IMR-90 (cell line): Measurements from ENCODE around the gene CYGB. TPM values are rescaled to one million over a fixed set of nuclear protein-coding genes. Genes with fewer than 3 reads are reported as not detected.
A peak's percentile ranks its signal among the peaks of the same experiment; 100 is the strongest.

Source experiments
- ATAC-seq: fragments of 200-7000 bp; cut with Tn5 transposase; 2 replicates; pipeline ENCODE4 v1.9.1; 2020; ENCODE audit warnings: low read depth, mild to moderate bottlenecking, moderate library complexity
- BruUV-seq: library from RNA; stranded (reverse); fragments of 400-500 nt; replicated peaks from 2 replicates; lab custom pipeline; 2021; lab: Mats Ljungman, UMichigan
- CTCF ChIA-PET: fragments of 300-600 bp; formaldehyde crosslinking; extraction: SDS; loops from one replicate; lab custom pipeline; 2021; ENCODE audit warnings: antibody characterized with exemption; lab: Yijun Ruan, JAX
- POLR2A ChIA-PET: fragments of 300-600 bp; sonication (Branson Sonifier 250); formaldehyde crosslinking; loops from one replicate; lab custom pipeline; 2022; ENCODE audit warnings: antibody characterized with exemption; ENCODE audit not compliant: unreplicated experiment; lab: Charles Lee
- DNase-seq: peaks from one replicate; pipeline ENCODE4 v3.0.0; 2013
- H2AFZ ChIP-seq: replicated peaks from 2 replicates; pipeline ENCODE3; 2013; ENCODE audit warnings: low read length, mild to moderate bottlenecking; ENCODE audit not compliant: poor library complexity
- H2AK5ac ChIP-seq: 2 replicates; pipeline ENCODE4 v1.6.1; 2013; ENCODE audit warnings: low read depth, low read length, inconsistent platforms
- H2AK9ac ChIP-seq: replicated peaks from 2 replicates; pipeline ENCODE3; 2013; ENCODE audit warnings: mild to moderate bottlenecking, low read depth, low read length, moderate library complexity; ENCODE audit not compliant: poor library complexity
- H2BK120ac ChIP-seq: 2 replicates; pipeline ENCODE4 v1.6.1; 2013; ENCODE audit warnings: low read depth, low read length, inconsistent platforms
- H2BK15ac ChIP-seq: 3 replicates; pipeline ENCODE4 v1.6.1; 2013; ENCODE audit warnings: low read depth, low read length, inconsistent platforms
- H2BK20ac ChIP-seq: 2 replicates; pipeline ENCODE4 v1.6.1; 2013; ENCODE audit warnings: low read depth, mild to moderate bottlenecking, inconsistent platforms, low read length, moderate library complexity
- H2BK5ac ChIP-seq: 2 replicates; pipeline ENCODE4 v1.6.1; 2013; ENCODE audit warnings: mild to moderate bottlenecking, low read depth, low read length, inconsistent platforms; ENCODE audit not compliant: poor library complexity, severe bottlenecking
- H3K14ac ChIP-seq: replicated peaks from 2 replicates; pipeline ENCODE4 v1.6.1; 2013; ENCODE audit warnings: low read depth, low read length, inconsistent platforms
- H3K18ac ChIP-seq: 2 replicates; pipeline ENCODE4 v1.6.1; 2013; ENCODE audit warnings: low read depth, low read length, control low read depth
- H3K23ac ChIP-seq: 2 replicates; pipeline ENCODE4 v1.6.1; 2013; ENCODE audit warnings: low read depth, low read length, inconsistent platforms
- H3K27ac ChIP-seq: 2 replicates; pipeline ENCODE4 v1.5.1; 2013; ENCODE audit warnings: mild to moderate bottlenecking, control low read depth, low read length; ENCODE audit not compliant: insufficient read depth
- H3K27me3 ChIP-seq: 2 replicates; pipeline ENCODE4 v1.6.1; 2013; ENCODE audit warnings: low read length; ENCODE audit not compliant: control insufficient read depth, insufficient read depth
- H3K36me3 ChIP-seq: 2 replicates; pipeline ENCODE4 v1.6.1; 2013; ENCODE audit warnings: low read length, mixed read lengths; ENCODE audit not compliant: control insufficient read depth, insufficient read depth
- H3K4ac ChIP-seq: 2 replicates; pipeline ENCODE4 v1.6.1; 2013; ENCODE audit warnings: low read depth, low read length, inconsistent platforms
- H3K4me1 ChIP-seq: 2 replicates; pipeline ENCODE4 v1.6.1; 2013; ENCODE audit warnings: low read length, mixed read lengths; ENCODE audit not compliant: control insufficient read depth, insufficient read depth
- H3K4me2 ChIP-seq: 2 replicates; pipeline ENCODE4 v1.6.1; 2013; ENCODE audit warnings: low read depth, mild to moderate bottlenecking, control low read depth, low read length, moderate library complexity
- H3K4me3 ChIP-seq: 2 replicates; pipeline ENCODE4 v1.5.1; 2013; ENCODE audit warnings: low read depth, mild to moderate bottlenecking, control low read depth, low read length, moderate library complexity; ENCODE audit not compliant: insufficient read depth
- H3K56ac ChIP-seq: 2 replicates; pipeline ENCODE4 v1.6.1; 2013; ENCODE audit warnings: low read length, inconsistent platforms; ENCODE audit not compliant: insufficient read depth; ENCODE audit errors: extremely low read depth
- H3K79me1 ChIP-seq, 2 experiments: 2 replicates each; pipeline ENCODE4 v1.6.1; 2013; ENCODE audit warnings: low read length in 2 of 2, inconsistent platforms in 1 of 2, low read depth in 1 of 2
- H3K9ac ChIP-seq: 2 replicates; pipeline ENCODE4 v1.6.1; 2013; ENCODE audit warnings: low read depth, low read length, control low read depth
- H3K9me1 ChIP-seq: 2 replicates; pipeline ENCODE4 v1.6.1; 2013; ENCODE audit warnings: low read length, inconsistent platforms; ENCODE audit not compliant: insufficient read depth
- H3K9me3 ChIP-seq: 2 replicates; pipeline ENCODE4 v1.6.1; 2013; ENCODE audit warnings: low read length; ENCODE audit not compliant: control insufficient read depth, insufficient read depth
- H4K20me1 ChIP-seq: 2 replicates; pipeline ENCODE4 v1.6.1; 2013; ENCODE audit warnings: low read length, inconsistent platforms; ENCODE audit not compliant: insufficient read depth
- H4K5ac ChIP-seq: 2 replicates; pipeline ENCODE4 v1.6.1; 2013; ENCODE audit warnings: mild to moderate bottlenecking, low read depth, low read length, control low read depth
- H4K8ac ChIP-seq, 2 experiments: 2 replicates each; pipeline ENCODE4 v1.6.1; 2013; ENCODE audit warnings: low read depth in 2 of 2, low read length in 2 of 2, control low read depth in 1 of 2, inconsistent platforms in 1 of 2
- H4K91ac ChIP-seq: 2 replicates; pipeline ENCODE4 v1.6.1; 2013; ENCODE audit warnings: low read depth, low read length, inconsistent platforms; ENCODE audit not compliant: insufficient read depth
- CEBPB ChIP-seq: IDR thresholded peaks from 2 replicates; pipeline ENCODE4 v1.6.1; 2012; ENCODE audit warnings: low read depth, low read length, improper control_type of control experiment
- CHD1 ChIP-seq: IDR thresholded peaks from 2 replicates; pipeline ENCODE4 v1.6.1; 2012; ENCODE audit warnings: low read depth, low read length, improper control_type of control experiment
- FOS ChIP-seq: fragments of 150-350 bp; IDR thresholded peaks from 2 replicates; pipeline ENCODE4 v1.6.1; 2016; ENCODE audit warnings: low read depth, low read length
- MAZ ChIP-seq: IDR thresholded peaks from 2 replicates; pipeline ENCODE4 v1.6.1; 2012; ENCODE audit warnings: low read depth, mild to moderate bottlenecking, low read length, improper control_type of control experiment, moderate library complexity, borderline replicate concordance
- NFE2L2 ChIP-seq: fragments of 150-350 bp; IDR thresholded peaks from 2 replicates; pipeline ENCODE4 v1.6.1; 2016; ENCODE audit warnings: low read depth, mild to moderate bottlenecking, low read length
- POLR2A ChIP-seq: IDR thresholded peaks from 2 replicates; pipeline ENCODE4 v1.6.1; 2012; ENCODE audit warnings: mild to moderate bottlenecking, low read depth, low read length
- RAD21 ChIP-seq: IDR thresholded peaks from 2 replicates; pipeline ENCODE4 v1.6.1; 2012; ENCODE audit warnings: low read length, improper control_type of control experiment
- RFX5 ChIP-seq: IDR thresholded peaks from 2 replicates; pipeline ENCODE4 v1.8.0; 2012; ENCODE audit warnings: low read depth, mild to moderate bottlenecking, low read length, moderate library complexity
- SMC3 ChIP-seq: fragments of 150-350 bp; IDR thresholded peaks from 2 replicates; pipeline ENCODE4 v1.6.1; 2016; ENCODE audit warnings: low read depth, mild to moderate bottlenecking, antibody characterized with exemption, low read length, moderate library complexity
- WGBS, 2 experiments: methylation state at CpG; one replicate each; pipeline versions ENCODE4 v1.1.5 to v1.1.7; 2013; ENCODE audit warnings: missing lambda C conversion rate in 2 of 2; ENCODE audit not compliant: insufficient read length in 1 of 2; ENCODE audit errors: extremely low coverage in 2 of 2; 5-methylcytosine and 5-hydroxymethylcytosine counted together
- dilution Hi-C: fragments of 300-500 bp; cut with HindIII; formaldehyde crosslinking; loops from one replicate; pipeline ENCODE4 v1.14.3; 2018; ENCODE audit warnings: low sequenced_read_pairs; ENCODE audit not compliant: unreplicated experiment
- in situ Hi-C: fragments of 300-500 bp; cut with MboI; formaldehyde crosslinking; loops from 3 replicates; pipeline ENCODE4 v1.14.3; 2019; ENCODE audit warnings: low sequenced_read_pairs, inconsistent platforms, mixed read lengths
- intact Hi-C: fragments of 100-400 bp; cut with micrococcal nuclease; formaldehyde crosslinking; loops from 2 replicates; pipeline ENCODE4 v1.10.0; 2022
- polyA plus RNA-seq, 3 experiments: library from polyadenylated mRNA; depleted of rRNA; stranded (reverse); fragments of >200 nt; gene quantifications; 2 replicates each; pipeline ENCODE4 v1.2.3, GENCODE V29; 2012; ENCODE audit warnings: low replicate concordance in 1 of 3
- total RNA-seq: library from RNA; depleted of rRNA; stranded (reverse); fragments of >200 nt; gene quantifications from 2 replicates; pipeline ENCODE4 v1.2.3, GENCODE V29; 2012
- TF ChIP-seq, protein P1 (sequence below): fragments of 150-350 bp; IDR thresholded peaks from 2 replicates; pipeline ENCODE4 v1.6.1; 2017; ENCODE audit warnings: mild to moderate bottlenecking, antibody characterized with exemption, low read length, low read depth

CYGB gene
- total and polyA plus RNA-seq, 2 of the 4 experiments (the other 2 are of a cell fraction): 1.3 to 2.9 TPM

DNA sequence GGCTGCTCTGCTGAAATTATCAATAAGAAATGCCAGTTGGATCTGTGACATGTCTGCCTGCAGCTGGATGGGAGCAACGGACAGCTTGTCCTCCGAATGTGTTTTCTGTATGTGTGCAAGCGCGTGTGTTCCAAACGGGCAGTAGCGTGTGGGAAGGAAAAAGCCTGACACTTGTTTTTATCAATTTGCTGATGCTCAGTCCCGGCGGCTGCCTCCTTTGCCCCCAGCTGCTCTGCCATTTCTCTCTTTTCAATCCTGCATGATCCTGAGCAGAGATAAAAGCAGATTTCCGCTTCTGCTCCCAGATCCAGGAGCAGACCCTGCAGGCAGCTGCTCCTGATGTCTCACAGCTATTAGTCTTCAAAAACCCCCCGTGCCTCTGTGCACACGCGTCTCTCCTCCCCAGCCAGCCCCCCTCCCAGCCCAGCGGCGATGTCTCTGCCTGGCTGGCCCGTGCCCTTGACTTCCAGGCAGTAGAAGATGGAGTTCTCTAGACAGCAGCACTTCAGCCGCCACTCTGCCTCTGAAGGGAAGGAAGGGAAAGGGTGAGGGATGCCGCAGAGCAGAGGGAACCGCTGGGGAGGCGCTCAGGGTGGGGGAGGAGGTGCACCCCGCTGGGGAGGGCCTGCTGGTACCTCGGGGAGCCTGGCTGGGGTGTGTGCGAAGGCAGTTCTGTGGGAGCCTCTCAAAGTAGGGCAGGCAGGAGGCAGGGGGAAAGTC lies 6.5 kb upstream of the CYGB start:
- Histone ChIP-seq H3K18ac (no peak overlapping the region), H2AK5ac (peak overlapping the region; percentile 66), H3K4me3 (no peak overlapping the region), H4K91ac (peak overlapping the region; percentile 20; the same call in 1 of the 2 replicates), H2AFZ (no peak overlapping the region), H2BK20ac (0 out of 2 replicates have a peak overlapping the region, but pooled peaks have one; percentile 5), H3K9me1 (peaks cover 22% of the 10 kb centered on the region), H3K23ac (no peak overlapping the region), H3K9me3 (no peaks in the 10 kb centered on the region), H4K8ac (no peak overlapping the region), H3K27me3 (no peaks in the 10 kb centered on the region), H3K79me1 (0 out of 4 replicates have a peak, but pooled peaks cover 0 to 5% of the 10 kb centered on the region in 2 experiments), H4K20me1 (peaks cover 6% of the 10 kb centered on the region; the same call in 1 of the 2 replicates), H3K9ac (no peak overlapping the region), H2BK5ac (no peak overlapping the region), H3K4ac (no peak overlapping the region; the same call in 1 of the 2 replicates), H3K27ac (no peak overlapping the region), H3K36me3 (no peaks in the 10 kb centered on the region), H3K56ac (no peak overlapping the region), H2BK15ac (no peak overlapping the region; the same call in 2 of the 3 replicates), H3K4me2 (no peak overlapping the region), H3K4me1 (peaks cover 22% of the 10 kb centered on the region), H2AK9ac (no peak overlapping the region), H3K14ac (no peak overlapping the region), H2BK120ac (peak overlapping the region; percentile 24; the same call in 1 of the 2 replicates), H4K5ac (no peak overlapping the region)
- in situ Hi-C loops (no loop called here), intact Hi-C loops (no loop called here), dilution Hi-C loops (no loop called here)
- no TSS peak for BruUV-seq
- WGBS, 2 experiments: 78% methylated on average over 4 of the region's 22 CpGs; no CpG with 5 or more reads in 1 of the 2 experiments
- ChIA-PET POLR2A (interaction anchor here (1.1 kb wide), 1 partner anchor 14 kb away, joined by 3 read pairs; no protein-coding TSS in a partner anchor), CTCF (interaction anchor here (2.4 kb wide), 1 partner anchor 21 kb away, joined by 12 read pairs; no protein-coding TSS in a partner anchor)
- no peak for ATAC-seq
- no peak for TF ChIP-seq POLR2A
- TF ChIP-seq CEBPB: no peak
- no peak for TF ChIP-seq SMC3
- TF ChIP-seq MAZ: no peak
- TF ChIP-seq NFE2L2: no peak
- TF ChIP-seq RAD21: no peak
- no peak for TF ChIP-seq FOS
- TF ChIP-seq, protein P1, sequence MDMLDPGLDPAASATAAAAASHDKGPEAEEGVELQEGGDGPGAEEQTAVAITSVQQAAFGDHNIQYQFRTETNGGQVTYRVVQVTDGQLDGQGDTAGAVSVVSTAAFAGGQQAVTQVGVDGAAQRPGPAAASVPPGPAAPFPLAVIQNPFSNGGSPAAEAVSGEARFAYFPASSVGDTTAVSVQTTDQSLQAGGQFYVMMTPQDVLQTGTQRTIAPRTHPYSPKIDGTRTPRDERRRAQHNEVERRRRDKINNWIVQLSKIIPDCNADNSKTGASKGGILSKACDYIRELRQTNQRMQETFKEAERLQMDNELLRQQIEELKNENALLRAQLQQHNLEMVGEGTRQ: no peak
- TF ChIP-seq CHD1: no peak
- TF ChIP-seq RFX5: no peak
- DNase-seq: no peak
